Endothelial cell of umbilical vein (primary cell): ENCODE data around the gene ADIRF. TPM values are rescaled to one million over a fixed set of nuclear protein-coding genes. Genes with fewer than 3 reads are reported as not detected.

ENCODE experiments used
- BruUV-seq: library from RNA; stranded (reverse); fragments of 400-500 nt; replicated peaks from 2 replicates; lab custom pipeline; 2021; lab: Mats Ljungman, UMichigan
- CTCF ChIA-PET: fragments of 300-600, 350-600 bp; sonication (Branson Sonifier 250); formaldehyde crosslinking; loops from one replicate; lab custom pipeline; 2021; ENCODE audit warnings: antibody characterized with exemption, inconsistent platforms; lab: Charles Lee
- POLR2A ChIA-PET: fragments of 300-600, 350-600 bp; sonication (Branson Sonifier 250); formaldehyde crosslinking; loops from one replicate; lab custom pipeline; 2021; ENCODE audit warnings: antibody characterized with exemption, inconsistent platforms; lab: Charles Lee
- DNase-seq: peaks from one replicate; pipeline ENCODE4 v3.0.0-alpha.2; 2011; ENCODE audit warnings: low read depth, low spot score
- FAIRE-seq: peaks from 2 replicates; lab custom pipeline; 2011; peaks lifted over from hg19 to GRCh38; lab: Jason Lieb, UNC
- H2AFZ ChIP-seq: 2 replicates; pipeline ENCODE4 v1.6.0; 2012; ENCODE audit warnings: low read depth, low read length, control low read depth, inconsistent platforms
- H3K27ac ChIP-seq: 2 replicates; pipeline ENCODE4 v1.5.1; 2011; ENCODE audit warnings: low read depth, mild to moderate bottlenecking, control low read depth, low read length, moderate library complexity; ENCODE audit not compliant: insufficient read depth
- H3K27me3 ChIP-seq, 2 experiments: 2 replicates each; pipeline versions ENCODE4 v1.6.0 to v1.6.1; 2011; ENCODE audit warnings: low read length in 2 of 2, mixed read lengths in 1 of 2; ENCODE audit not compliant: control insufficient read depth in 2 of 2, insufficient read depth in 2 of 2
- H3K36me3 ChIP-seq, 2 experiments: 2 replicates in 1 of 2; 3 replicates in 1 of 2; pipeline ENCODE4 v1.5.1; 2011; ENCODE audit warnings: low read length in 2 of 2, mild to moderate bottlenecking in 1 of 2, moderate library complexity in 1 of 2; ENCODE audit not compliant: control insufficient read depth in 2 of 2, insufficient read depth in 2 of 2; ENCODE audit errors: extremely low read depth in 1 of 2
- H3K4me1 ChIP-seq: 3 replicates; pipeline ENCODE4 v1.5.1; 2011; ENCODE audit warnings: mild to moderate bottlenecking, low read length; ENCODE audit not compliant: control insufficient read depth, insufficient read depth; ENCODE audit errors: extremely low read depth
- H3K4me2 ChIP-seq: 2 replicates; pipeline ENCODE4 v1.6.1; 2011; ENCODE audit warnings: low read length, control low read depth, mixed read lengths; ENCODE audit not compliant: insufficient read depth
- H3K4me3 ChIP-seq, 3 experiments: fragments of 200-600 bp in 1 of 3; sonication (generic), shearing (Covaris generic) in 1 of 3; replicated peaks in 1 of 3; 2 replicates each; pipeline ENCODE4 v1.5.1; 2011 to 2016; ENCODE audit warnings: control low read depth in 3 of 3, low read length in 3 of 3, mild to moderate bottlenecking in 2 of 3, inconsistent platforms in 1 of 3, low read depth in 1 of 3, moderate library complexity in 1 of 3; ENCODE audit not compliant: insufficient read depth in 1 of 3
- H3K79me2 ChIP-seq: 2 replicates; pipeline ENCODE4 v1.6.0; 2012; ENCODE audit warnings: low read length, inconsistent platforms; ENCODE audit not compliant: control insufficient read depth, insufficient read depth
- H3K9ac ChIP-seq: replicated peaks from 2 replicates; pipeline ENCODE3; 2011; ENCODE audit warnings: low read length, control low read depth; ENCODE audit not compliant: insufficient read depth; ENCODE audit errors: extremely low read depth
- H3K9me1 ChIP-seq: replicated peaks from 3 replicates; pipeline ENCODE4 v1.6.0; 2011; ENCODE audit warnings: mild to moderate bottlenecking, low read length; ENCODE audit not compliant: control insufficient read depth, insufficient read depth; ENCODE audit errors: extremely low read depth
- H3K9me3 ChIP-seq: replicated peaks from 2 replicates; pipeline ENCODE4 v1.5.1; 2012; ENCODE audit warnings: low read length, inconsistent platforms; ENCODE audit not compliant: control insufficient read depth, insufficient read depth
- H4K20me1 ChIP-seq: replicated peaks from 2 replicates; pipeline ENCODE3; 2011; ENCODE audit warnings: mild to moderate bottlenecking, low read length; ENCODE audit not compliant: control insufficient read depth, insufficient read depth; ENCODE audit errors: extremely low read depth
- CTCF ChIP-seq, 2 donors: IDR thresholded peaks; 1 replicate in 1 of 2; 2 replicates in 1 of 2; pipeline ENCODE4 v1.5.1; 2011; ENCODE audit warnings: low read length in 2 of 2, mild to moderate bottlenecking in 2 of 2, moderate library complexity in 2 of 2, control low read depth in 1 of 2, inconsistent platforms in 1 of 2, low read depth in 1 of 2; ENCODE audit not compliant: insufficient read depth in 1 of 2; ENCODE audit errors: extremely low read depth in 1 of 2
- EZH2 ChIP-seq: IDR thresholded peaks from 2 replicates; pipeline ENCODE4 v1.6.1; 2012; ENCODE audit warnings: borderline replicate concordance, low read depth, mild to moderate bottlenecking, moderate library complexity, low read length, inconsistent platforms; ENCODE audit not compliant: severe bottlenecking
- FOS ChIP-seq: IDR thresholded peaks from 2 replicates; pipeline ENCODE4 v1.6.1; 2011; ENCODE audit warnings: mild to moderate bottlenecking, low read length, moderate library complexity, borderline replicate concordance; ENCODE audit not compliant: insufficient read depth
- GATA2 ChIP-seq: IDR thresholded peaks from 2 replicates; pipeline ENCODE4 v1.7.0; 2011; ENCODE audit warnings: low read depth, mild to moderate bottlenecking, moderate library complexity, mixed read lengths, low read length; ENCODE audit not compliant: insufficient read length, insufficient read depth
- JUN ChIP-seq: IDR thresholded peaks from 2 replicates; pipeline ENCODE4 v1.6.1; 2011; ENCODE audit warnings: borderline replicate concordance, low read depth; ENCODE audit not compliant: insufficient read length, insufficient read depth
- MYC ChIP-seq: IDR thresholded peaks from one replicate; pipeline ENCODE4 v1.6.1; 2011; ENCODE audit warnings: mild to moderate bottlenecking, low read depth, low read length
- dilution Hi-C: fragments of 300-500 bp; cut with MboI; formaldehyde crosslinking; loops from one replicate; pipeline ENCODE4 v1.15.0; 2019; ENCODE audit warnings: low sequenced_read_pairs; ENCODE audit not compliant: extremely low pct_ligation_motif_present
- intact Hi-C: fragments of 100-400 bp; cut with micrococcal nuclease; formaldehyde crosslinking; loops from one replicate; pipeline ENCODE4 v1.10.0; 2022
- polyA plus RNA-seq, 4 experiments: library from polyadenylated mRNA; depleted of rRNA in 3 of 4; stranded (reverse) in 3 of 4; unstranded in 1 of 4; fragments of >200 nt; gene quantifications; 2 replicates each; pipeline versions ENCODE4 v1.2.1 to v1.2.3, GENCODE V29; 2011 to 2012; ENCODE audit warnings: missing spikeins in 1 of 4
- total RNA-seq: library from RNA; stranded (reverse); gene quantifications from 2 replicates; pipeline ENCODE4 v1.2.3, GENCODE V29; 2021

The ADIRF gene
- total and polyA plus RNA-seq, 2 donors (not counting 3 experiments of a cell fraction or from before 2014, with no cell fraction given): 3.7 to 4.4 TPM

GRCh38 chr10:86963341-86963919, 4.9 kb upstream of the ADIRF start:
- Histone ChIP-seq H3K9me1 (no peaks in the 10 kb centered on the region), H3K27me3 (no peaks in the 10 kb centered on the region), H3K9ac (no peak overlapping the region), H3K4me3 (no peak overlapping the region), H3K4me1 (peaks cover 45% of the 10 kb centered on the region), H2AFZ (no peak overlapping the region), H4K20me1 (no peaks in the 10 kb centered on the region), H3K36me3 (no peaks in the 10 kb centered on the region), H3K4me2 (no peak overlapping the region), H3K79me2 (no peaks in the 10 kb centered on the region), H3K9me3 (no peaks in the 10 kb centered on the region), H3K27ac (no peak overlapping the region)
- CTCF ChIA-PET: interaction anchor here (8.5 kb wide), 1 partner anchor 21 kb away, joined by 189 read pairs; no protein-coding TSS in a partner anchor
- POLR2A ChIA-PET: no interaction called here
- dilution Hi-C loops: no loop called here
- FAIRE-seq: no peak
- no TSS peak for BruUV-seq
- no peak for TF ChIP-seq JUN
- TF ChIP-seq CTCF (IDR thresholded peaks at IDR 0.05; ENCODE audit: extremely low read depth in 1 of 2, insufficient read depth in 1 of 2, low read depth in 1 of 2, low read length in 2 of 2): no peak
- no peak for TF ChIP-seq EZH2
- TF ChIP-seq MYC: no peak
- no peak for TF ChIP-seq FOS
- no peak for TF ChIP-seq GATA2
- intact Hi-C loops: no loop called here
- DNase-seq: no peak
